Activated CD4-positive, CD25-positive, alpha-beta regulatory T cell treated with anti-CD3 and anti-CD28 coated beads, Interleukin-2, amount 50 U/mL, for 16 hours (primary cell): ENCODE data around the gene MACF1.

ENCODE experiments used
- DNase-seq: peaks from one replicate; pipeline ENCODE4 v3.0.0-alpha.2; 2020; ENCODE audit warnings: low read depth, low spot score

MACF1 gene

DNA sequence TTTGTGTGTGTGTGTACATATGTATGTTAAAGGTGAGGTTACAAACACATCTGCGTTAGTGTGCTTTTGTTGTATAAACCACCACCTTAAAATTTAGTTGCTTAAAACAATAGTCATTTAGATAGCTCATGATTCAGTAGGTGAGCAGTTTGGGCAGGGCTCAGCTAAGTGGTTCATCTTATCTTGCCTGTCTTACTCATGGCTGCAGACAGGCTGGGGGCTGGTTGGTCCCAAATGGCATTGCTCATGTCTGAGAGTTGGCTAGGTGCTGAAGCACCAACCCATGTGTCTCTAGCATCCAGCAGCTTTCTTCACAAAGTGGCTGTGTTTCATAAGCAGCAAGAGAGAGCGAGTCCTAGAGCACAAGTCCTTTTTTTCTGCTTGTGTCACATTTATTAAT is 91.4 kb downstream of the MACF1 start:
- DNase-seq, result no peak

DNA sequence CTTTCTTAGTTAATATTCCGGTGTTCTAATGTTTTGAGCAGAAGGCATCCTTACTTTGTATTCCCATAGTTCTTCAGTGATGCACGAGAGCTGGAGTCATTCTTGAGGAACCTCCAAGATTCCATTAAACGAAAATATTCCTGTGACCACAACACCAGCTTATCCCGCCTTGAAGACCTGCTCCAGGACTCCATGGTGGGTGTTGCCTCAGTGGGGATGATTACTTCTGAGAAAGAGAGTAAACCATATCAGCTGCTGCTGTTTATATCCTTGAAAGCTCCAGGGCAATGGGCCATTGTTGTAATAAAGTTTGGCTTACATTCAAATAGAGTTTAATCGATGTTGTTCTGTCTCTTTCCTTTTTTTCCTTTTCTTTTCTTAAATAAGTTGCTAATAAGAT is 93.1 kb downstream of the MACF1 start:
- no peak for DNase-seq

GRCh38 chr1:39301606-39302005 is 97.1 kb downstream of the MACF1 start:
- DNase-seq, result no peak

DNA sequence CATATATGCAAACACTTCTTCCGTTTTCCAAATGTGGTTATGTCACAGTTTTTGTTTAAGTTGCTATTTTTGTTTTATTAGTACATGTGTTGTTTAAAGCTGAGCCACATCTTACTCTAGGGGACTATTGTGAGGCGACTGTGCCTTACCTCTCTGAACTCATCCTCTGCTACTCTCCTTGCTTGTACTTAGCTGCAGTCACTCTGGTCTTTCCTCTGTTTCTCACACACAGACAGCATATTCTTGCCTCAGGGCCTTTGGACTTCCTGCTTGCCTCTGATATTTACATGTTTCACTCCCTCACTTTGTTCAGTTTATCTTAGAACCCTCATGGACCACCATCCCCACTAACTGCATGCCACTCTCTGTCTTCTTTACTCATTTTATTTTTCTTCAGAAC is 101.1 kb downstream of the MACF1 start:
- no peak for DNase-seq

- DNase-seq, result no peak
Observed at GRCh38 chr1:39310015-39310414, 105.5 kb downstream of the MACF1 start.

DNA sequence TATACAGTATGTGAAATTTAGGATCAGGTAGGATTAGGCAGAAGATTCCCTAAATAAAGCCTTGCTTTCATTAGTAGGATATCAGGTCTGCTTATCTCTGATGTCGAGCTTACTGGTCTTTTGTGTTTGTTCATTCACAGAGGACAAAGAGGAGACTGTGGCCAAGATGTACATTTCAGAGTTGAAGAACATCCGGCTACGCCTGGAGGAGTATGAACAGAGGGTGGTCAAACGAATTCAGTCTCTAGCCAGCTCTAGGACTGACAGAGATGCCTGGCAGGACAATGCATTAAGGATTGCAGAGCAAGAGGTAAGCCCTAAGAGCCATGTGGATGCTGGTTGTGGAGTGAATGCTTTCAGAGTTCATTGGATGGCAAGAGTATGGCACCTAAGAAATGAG is 106.2 kb downstream of the MACF1 start:
- no peak for DNase-seq

GRCh38 chr1:39317111-39317510 is 112.6 kb downstream of the MACF1 start:
- no peak for DNase-seq

DNA sequence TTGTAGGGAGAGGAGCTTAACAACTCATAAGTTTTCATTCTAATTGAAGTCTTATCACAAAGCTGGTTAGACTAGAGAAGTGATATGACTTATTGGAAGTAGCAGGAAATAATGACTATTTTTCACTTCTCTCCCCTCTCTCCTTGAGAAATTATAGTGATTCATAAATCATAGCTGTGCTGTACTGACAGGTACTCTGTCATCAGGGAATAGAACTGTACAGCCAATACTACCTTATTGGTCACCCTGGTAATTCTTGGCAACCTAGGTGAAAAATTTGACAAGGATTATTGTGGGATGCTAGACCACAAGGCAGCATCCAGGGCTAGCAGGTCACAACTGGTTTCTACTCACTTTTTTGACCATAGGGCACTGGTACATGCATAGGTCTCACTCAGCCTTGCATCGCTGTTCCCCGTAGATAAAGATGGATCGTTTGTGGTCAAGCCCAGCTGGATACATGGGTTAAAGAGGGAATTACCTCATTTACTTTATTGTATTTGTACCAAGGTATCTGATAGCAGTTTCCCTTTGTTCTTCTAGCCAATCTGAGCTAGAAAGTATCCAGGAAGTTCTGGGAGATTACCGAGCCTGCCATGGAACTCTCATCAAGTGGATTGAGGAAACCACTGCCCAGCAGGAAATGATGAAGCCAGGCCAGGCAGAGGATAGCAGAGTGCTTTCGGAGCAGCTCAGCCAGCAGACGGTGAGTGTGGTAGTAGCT is 113.6 kb downstream of the MACF1 start:
- no peak for DNase-seq

DNA sequence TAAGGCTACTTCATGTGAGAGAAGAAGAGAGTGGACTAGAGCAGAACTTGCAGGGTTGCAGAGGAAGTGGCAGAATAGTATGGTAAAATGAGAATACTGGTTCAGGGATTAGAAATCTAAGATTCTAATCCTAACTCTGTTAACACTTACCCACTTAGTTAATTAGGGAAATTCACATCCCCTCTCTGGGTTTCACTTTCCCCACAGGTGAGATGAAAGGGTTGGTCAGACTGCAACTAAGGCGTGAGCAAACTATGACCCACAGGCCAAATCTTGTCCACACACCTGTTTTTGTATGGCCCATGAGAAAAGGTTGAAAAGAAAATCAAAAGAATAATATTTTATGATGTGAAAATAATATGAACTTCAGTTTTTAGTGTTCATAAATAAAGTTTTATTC is 117.5 kb downstream of the MACF1 start:
- DNase-seq, result no peak

DNA sequence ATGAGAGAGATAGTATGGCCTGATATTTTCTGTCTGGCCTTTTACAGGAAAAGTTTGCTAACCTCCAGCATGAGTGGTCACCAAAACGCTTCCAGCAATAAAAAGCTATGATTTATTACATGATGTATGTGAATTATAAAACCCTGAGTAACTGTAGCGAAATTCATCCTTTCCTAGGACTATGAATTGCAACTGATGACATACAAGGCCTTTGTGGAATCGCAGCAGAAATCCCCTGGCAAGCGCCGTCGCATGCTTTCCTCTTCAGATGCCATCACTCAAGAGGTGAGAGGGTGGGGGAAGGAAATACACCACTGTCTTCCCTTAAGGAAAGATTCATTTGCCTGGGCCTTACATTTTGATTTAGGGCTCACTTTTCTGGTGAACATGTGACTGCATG is 117.9 kb downstream of the MACF1 start:
- DNase-seq, result no peak

GRCh38 chr1:39324888-39325287 is 120.4 kb downstream of the MACF1 start:
- DNase-seq, result no peak

- no peak for DNase-seq
Observed at GRCh38 chr1:39326836-39327235, 122.3 kb downstream of the MACF1 start.

DNA sequence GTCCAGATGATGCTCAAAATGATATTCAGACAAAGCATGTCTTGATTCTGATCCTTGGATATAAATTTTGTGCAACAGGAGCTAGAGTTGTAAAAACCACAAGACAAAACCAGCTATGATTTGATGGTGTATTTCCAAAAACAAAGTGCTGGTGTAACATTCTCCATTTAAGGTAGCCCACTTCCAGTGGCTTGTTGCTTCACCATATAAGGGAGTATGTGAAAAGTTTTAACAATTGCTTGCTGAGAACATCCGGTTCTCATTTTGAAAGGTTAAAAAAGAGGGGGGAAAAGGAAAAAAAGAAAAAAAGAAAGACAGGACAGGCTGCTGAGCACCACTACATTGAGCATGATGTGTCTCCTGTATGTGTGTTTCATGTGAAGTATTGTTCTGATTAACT is 123.6 kb downstream of the MACF1 start:
- DNase-seq, result no peak

DNA sequence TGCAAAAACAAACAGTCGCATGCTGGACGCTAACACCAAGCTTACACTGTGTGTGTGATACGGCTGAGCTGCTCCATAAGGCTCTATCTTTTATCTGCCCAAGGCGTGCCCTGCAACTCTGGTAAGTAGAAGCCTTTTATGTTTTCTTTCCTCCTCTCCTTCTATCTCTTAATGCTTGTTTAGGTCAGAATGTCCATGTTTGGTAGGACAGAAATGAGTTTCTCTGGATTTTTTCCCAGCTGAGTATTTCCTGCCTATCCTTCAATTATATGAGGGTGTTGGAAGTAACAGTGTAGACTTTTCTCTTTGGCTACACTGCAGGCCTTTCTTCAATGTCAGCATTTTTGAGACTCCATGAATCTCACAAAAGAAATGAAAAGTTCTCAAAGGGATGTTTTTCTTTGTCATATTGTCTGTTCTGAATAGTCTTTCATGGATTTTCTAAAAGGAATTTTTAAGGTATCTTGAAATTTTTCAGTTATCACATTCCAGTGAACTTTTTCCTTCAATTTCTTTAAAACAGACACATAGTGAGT is 124.2 kb downstream of the MACF1 start:
- no peak for DNase-seq

GRCh38 chr1:39331647-39332046 is 127.2 kb downstream of the MACF1 start:
- DNase-seq, result no peak

- DNase-seq, result no peak
Observed at GRCh38 chr1:39332291-39332690, 127.8 kb downstream of the MACF1 start.

DNA sequence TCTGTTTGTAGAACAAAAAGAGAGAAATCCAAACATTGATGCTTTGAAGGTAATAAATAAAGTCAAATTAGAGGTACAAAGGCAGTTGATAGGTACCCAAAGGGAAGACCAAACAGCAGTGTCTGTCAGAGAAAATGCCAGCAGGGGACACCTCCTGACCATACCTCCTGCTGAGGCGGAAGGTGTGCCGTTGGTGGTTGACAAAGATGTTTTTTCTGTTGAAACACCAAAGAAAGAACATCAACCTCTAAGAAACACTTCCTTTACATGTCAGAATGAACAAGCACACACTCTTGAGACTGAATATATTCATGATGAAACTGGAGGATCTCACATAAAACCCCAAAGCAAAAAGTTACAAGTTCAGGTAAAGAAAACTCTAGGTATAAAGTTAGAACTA is 128.3 kb downstream of the MACF1 start:
- no peak for DNase-seq

GRCh38 chr1:39333296-39333695 is 128.8 kb downstream of the MACF1 start:
- no peak for DNase-seq

- DNase-seq, result no peak
Observed at GRCh38 chr1:39335216-39335615, 130.7 kb downstream of the MACF1 start.

- DNase-seq, result no peak
Observed at GRCh38 chr1:39337067-39337466, 132.6 kb downstream of the MACF1 start.

DNA sequence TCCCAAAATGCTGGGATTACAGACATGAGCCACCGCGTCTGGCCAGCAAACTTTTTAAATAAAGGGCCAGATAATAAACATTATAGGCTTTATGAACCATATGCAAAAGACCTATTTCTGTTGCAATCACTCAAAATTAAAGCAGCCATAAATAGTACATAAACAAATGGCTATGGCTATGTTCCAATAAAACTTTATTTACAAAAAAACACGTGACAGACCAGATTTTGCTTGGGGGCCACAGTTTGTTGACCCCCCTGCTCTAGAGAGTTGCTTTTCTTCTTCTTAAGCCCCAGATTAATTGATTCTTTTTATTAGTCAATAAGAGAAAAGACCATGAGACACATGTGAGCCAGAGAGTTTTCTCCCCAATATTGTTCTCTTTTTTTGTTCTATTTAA is 138.3 kb downstream of the MACF1 start:
- DNase-seq, result no peak

DNA sequence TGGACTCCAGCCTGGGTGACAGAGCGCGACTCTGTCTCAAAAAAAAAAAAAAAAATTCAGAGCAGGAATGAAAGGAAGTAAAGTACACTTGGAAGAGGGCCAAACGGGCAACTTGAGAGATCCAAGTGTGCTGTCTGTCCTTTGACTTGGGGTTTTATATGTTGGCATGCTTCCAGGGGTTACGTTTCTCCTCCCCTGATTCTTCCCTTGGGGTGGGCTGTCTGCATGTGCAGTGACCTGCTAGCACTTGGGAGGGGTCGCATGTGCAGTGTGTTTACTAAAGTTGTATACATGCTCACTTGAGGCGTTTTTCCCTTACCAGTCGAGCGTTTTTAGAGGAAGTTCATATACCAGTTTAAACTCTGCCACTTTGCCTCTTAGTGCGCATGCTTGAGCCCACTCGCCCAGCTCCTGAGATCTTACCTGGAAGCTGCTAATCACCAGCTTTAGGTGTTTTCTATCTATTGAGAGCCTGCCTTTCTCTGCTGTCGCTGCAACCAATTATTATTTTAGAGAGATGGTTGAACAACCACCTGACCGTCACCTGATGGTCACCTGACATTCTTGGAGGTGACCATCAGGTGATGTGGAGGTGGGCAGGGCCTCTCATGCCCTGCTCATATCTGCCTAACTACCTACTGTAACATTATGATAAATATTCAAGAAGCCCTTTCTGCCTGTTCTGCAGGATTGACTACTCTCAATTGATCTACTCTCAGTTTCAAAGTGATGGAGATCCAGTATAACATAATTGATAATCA is 140.1 kb downstream of the MACF1 start:
- DNase-seq, result no peak

- DNase-seq, result no peak
Observed at GRCh38 chr1:39346872-39347271, 142.4 kb downstream of the MACF1 start.
